HepG2 (cell line): Measurements from ENCODE around the gene TRAPPC12. TPM values are rescaled to one million over a fixed set of nuclear protein-coding genes. Genes with fewer than 3 reads are reported as not detected.
A peak's percentile ranks its signal among the peaks of the same experiment; 100 is the strongest.

Source experiments
- ARHGAP35 ChIP-seq: sonication (generic); formaldehyde crosslinking; IDR thresholded peaks from 2 replicates; pipeline ENCODE4 v1.9.0; 2022; ENCODE audit warnings: mild to moderate bottlenecking, inconsistent platforms, moderate library complexity, missing genetic modification reagents, borderline replicate concordance
- ATF1 ChIP-seq: IDR thresholded peaks from 2 replicates; pipeline ENCODE4 v1.6.1; 2016; ENCODE audit warnings: mild to moderate bottlenecking, control low read depth
- GABPB1 ChIP-seq: IDR thresholded peaks from 2 replicates; pipeline ENCODE4 v1.6.1; 2016; ENCODE audit warnings: mild to moderate bottlenecking, missing genetic modification reagents, moderate library complexity, missing compliant biosample characterization
- TBX3 ChIP-seq: fragments of 450-650 bp; IDR thresholded peaks from 2 replicates; pipeline ENCODE4 v1.6.1; 2017; ENCODE audit warnings: antibody characterized with exemption, mild to moderate bottlenecking, inconsistent platforms, borderline replicate concordance
- U2AF2 ChIP-seq: fragments of 200-400 bp; formaldehyde crosslinking; IDR thresholded peaks from 2 replicates; pipeline ENCODE4 v1.6.1; 2017; ENCODE audit warnings: low read depth, mild to moderate bottlenecking, low read length
- ZNF318 ChIP-seq: sonication (generic); formaldehyde crosslinking; IDR thresholded peaks from 2 replicates; pipeline ENCODE4 v1.4.0; 2020; ENCODE audit warnings: mild to moderate bottlenecking, missing genetic modification reagents
- polyA plus RNA-seq, 8 experiments: library from polyadenylated mRNA; depleted of rRNA in 3 of 8; stranded (reverse) in 7 of 8; unstranded in 1 of 8; fragments of >200 nt; fragmentation: Illumina TruSeq in 4 of 8; extraction: Trizol in 4 of 8; gene quantifications; 2 replicates each; pipeline versions ENCODE4 v1.2.1 to v1.2.3, GENCODE V29; 2011 to 2016; ENCODE audit warnings: low read depth in 4 of 8, missing spikeins in 1 of 8, mixed read lengths in 1 of 8; ENCODE audit not compliant: insufficient read depth in 1 of 8
- total RNA-seq, 5 experiments: library from RNA; depleted of rRNA; stranded (reverse); fragments of >200 nt; fragmentation: Illumina TruSeq; extraction: Trizol; gene quantifications; 2 replicates each; pipeline ENCODE4 v1.2.3, GENCODE V29; 2016; ENCODE audit warnings: low read depth in 1 of 5
- TF ChIP-seq, protein P1 (sequence below): sonication (generic); formaldehyde crosslinking; IDR thresholded peaks from 2 replicates; pipeline ENCODE4 v1.8.0; 2022; ENCODE audit warnings: low read depth, missing genetic modification reagents
- TF ChIP-seq, protein P2 (sequence below): sonication (generic); formaldehyde crosslinking; IDR thresholded peaks from 2 replicates; pipeline ENCODE4 v1.5.1; 2020; ENCODE audit warnings: missing genetic modification reagents, mild to moderate bottlenecking, borderline replicate concordance
- TF ChIP-seq, protein P3 (sequence below): sonication (generic); formaldehyde crosslinking; IDR thresholded peaks from 2 replicates; pipeline ENCODE4 v1.4.0; 2020; ENCODE audit warnings: missing genetic modification reagents
- TF ChIP-seq, protein P4 (sequence below): sonication (generic); formaldehyde crosslinking; IDR thresholded peaks from 2 replicates; pipeline ENCODE4 v1.5.0; 2020; ENCODE audit warnings: missing genetic modification reagents

Gene TRAPPC12
- total and polyA plus RNA-seq, 2 of the 13 experiments (the other 11 are each of a cell fraction or from before 2014, with no cell fraction given), result 46.4 to 97.7 TPM

GRCh38 chr2:3377612-3378432 lies 1.7 kb upstream of the TRAPPC12 start, which contains the start of gene EIPR1 (continued):
- TF ChIP-seq, protein P1, sequence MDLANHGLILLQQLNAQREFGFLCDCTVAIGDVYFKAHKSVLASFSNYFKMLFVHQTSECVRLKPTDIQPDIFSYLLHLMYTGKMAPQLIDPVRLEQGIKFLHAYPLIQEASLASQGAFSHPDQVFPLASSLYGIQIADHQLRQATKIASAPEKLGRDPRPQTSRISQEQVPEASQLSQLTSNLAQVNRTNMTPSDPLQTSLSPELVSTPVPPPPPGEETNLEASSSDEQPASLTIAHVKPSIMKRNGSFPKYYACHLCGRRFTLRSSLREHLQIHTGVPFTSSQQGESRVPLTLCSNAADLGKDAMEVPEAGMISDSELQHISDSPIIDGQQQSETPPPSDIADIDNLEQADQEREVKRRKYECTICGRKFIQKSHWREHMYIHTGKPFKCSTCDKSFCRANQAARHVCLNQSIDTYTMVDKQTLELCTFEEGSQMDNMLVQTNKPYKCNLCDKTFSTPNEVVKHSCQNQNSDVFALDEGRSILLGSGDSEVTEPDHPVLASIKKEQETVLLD (CRISPR knock-in tag), result peak; percentile 84
- TF ChIP-seq, protein P2, sequence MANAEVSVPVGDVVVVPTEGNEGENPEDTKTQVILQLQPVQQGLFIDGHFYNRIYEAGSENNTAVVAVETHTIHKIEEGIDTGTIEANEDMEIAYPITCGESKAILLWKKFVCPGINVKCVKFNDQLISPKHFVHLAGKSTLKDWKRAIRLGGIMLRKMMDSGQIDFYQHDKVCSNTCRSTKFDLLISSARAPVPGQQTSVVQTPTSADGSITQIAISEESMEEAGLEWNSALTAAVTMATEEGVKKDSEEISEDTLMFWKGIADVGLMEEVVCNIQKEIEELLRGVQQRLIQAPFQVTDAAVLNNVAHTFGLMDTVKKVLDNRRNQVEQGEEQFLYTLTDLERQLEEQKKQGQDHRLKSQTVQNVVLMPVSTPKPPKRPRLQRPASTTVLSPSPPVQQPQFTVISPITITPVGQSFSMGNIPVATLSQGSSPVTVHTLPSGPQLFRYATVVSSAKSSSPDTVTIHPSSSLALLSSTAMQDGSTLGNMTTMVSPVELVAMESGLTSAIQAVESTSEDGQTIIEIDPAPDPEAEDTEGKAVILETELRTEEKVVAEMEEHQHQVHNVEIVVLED, result peak; percentile 83
- peak; percentile 77; the same call in 1 of the 2 replicates for TF ChIP-seq TBX3
- TF ChIP-seq, protein P3, sequence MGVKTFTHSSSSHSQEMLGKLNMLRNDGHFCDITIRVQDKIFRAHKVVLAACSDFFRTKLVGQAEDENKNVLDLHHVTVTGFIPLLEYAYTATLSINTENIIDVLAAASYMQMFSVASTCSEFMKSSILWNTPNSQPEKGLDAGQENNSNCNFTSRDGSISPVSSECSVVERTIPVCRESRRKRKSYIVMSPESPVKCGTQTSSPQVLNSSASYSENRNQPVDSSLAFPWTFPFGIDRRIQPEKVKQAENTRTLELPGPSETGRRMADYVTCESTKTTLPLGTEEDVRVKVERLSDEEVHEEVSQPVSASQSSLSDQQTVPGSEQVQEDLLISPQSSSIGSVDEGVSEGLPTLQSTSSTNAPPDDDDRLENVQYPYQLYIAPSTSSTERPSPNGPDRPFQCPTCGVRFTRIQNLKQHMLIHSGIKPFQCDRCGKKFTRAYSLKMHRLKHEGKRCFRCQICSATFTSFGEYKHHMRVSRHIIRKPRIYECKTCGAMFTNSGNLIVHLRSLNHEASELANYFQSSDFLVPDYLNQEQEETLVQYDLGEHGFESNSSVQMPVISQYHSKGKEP, result peak; percentile 67; the same call in 1 of the 2 replicates
- no peak for TF ChIP-seq U2AF2
- peak; percentile 96 for TF ChIP-seq ATF1
- peak; percentile 99 for TF ChIP-seq GABPB1 (CRISPR knock-in tag)
- TF ChIP-seq, protein P4, sequence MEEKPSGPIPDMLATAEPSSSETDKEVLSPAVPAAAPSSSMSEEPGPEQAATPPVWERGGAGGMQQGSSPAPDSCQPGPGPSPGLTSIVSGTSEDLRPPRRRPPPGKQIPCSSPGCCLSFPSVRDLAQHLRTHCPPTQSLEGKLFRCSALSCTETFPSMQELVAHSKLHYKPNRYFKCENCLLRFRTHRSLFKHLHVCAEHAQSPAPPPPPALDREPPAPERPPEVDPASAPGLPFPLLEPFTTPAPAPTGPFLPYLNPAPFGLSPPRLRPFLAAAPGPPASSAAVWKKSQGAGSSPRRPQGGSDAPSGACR (CRISPR knock-in tag), result no peak
- peak; percentile 79; the same call in 1 of the 2 replicates for TF ChIP-seq ARHGAP35 (CRISPR knock-in tag)
- no peak for TF ChIP-seq ZNF318 (CRISPR knock-in tag)
